Activated CD8-positive, alpha-beta memory T cell treated with anti-CD3 and anti-CD28 coated beads, Interleukin-2, amount 50 U/mL, for 1 hour (primary cell): ENCODE results near the gene BOLA3.
A peak's percentile ranks its signal among the peaks of the same experiment; 100 is the strongest.
"Not testable (repeated sequence)": the region's sequence is repeated elsewhere in the genome, so short reads cannot be mapped to it uniquely, and the experiment has no call there.

Experiments
- DNase-seq: peaks from one replicate; pipeline ENCODE4 v3.0.0-alpha.2; 2020; ENCODE audit errors: extremely low read depth

Gene BOLA3

GRCh38 chr2:74149247-74149525, 1.5 kb upstream of the BOLA3 start:
- DNase-seq, result no peak

DNA sequence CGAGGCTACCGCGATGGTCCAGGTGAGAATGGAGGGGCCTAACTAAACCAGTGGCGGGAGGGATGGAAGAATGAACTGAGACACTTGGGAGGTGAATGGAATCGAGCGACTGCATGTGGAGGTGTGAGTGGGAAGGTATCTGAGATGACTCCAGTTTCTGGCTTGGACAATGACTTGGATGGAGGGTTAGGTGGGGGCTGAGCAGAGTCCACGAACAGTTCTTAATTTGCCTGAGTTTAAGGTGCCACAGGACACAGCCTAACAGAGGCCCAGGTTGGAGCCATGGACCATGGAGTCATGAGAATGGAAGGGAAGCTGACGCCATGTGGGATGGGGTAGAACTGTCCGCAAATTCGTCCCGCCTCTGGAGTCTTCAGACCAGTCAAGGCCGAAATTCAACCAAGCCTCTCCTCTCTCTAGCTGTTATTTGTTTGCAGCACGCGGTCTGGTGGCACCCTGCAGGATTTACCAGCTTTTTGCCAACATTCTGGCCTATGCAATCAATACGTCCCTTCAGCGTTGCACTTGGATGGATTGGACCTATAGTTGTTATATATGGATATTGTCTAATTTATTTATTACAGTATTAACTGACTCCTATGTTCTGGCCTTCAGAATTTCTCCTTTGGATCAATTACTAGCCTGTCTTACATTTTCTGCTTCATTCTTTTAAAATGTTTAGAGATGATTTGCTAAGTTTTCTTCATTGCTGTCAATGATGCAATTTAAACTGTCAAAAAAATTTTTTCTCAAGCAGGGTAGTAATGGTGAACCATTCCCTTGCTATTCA, 940 bp upstream of the BOLA3 start:
- DNase-seq, result no peak

DNA sequence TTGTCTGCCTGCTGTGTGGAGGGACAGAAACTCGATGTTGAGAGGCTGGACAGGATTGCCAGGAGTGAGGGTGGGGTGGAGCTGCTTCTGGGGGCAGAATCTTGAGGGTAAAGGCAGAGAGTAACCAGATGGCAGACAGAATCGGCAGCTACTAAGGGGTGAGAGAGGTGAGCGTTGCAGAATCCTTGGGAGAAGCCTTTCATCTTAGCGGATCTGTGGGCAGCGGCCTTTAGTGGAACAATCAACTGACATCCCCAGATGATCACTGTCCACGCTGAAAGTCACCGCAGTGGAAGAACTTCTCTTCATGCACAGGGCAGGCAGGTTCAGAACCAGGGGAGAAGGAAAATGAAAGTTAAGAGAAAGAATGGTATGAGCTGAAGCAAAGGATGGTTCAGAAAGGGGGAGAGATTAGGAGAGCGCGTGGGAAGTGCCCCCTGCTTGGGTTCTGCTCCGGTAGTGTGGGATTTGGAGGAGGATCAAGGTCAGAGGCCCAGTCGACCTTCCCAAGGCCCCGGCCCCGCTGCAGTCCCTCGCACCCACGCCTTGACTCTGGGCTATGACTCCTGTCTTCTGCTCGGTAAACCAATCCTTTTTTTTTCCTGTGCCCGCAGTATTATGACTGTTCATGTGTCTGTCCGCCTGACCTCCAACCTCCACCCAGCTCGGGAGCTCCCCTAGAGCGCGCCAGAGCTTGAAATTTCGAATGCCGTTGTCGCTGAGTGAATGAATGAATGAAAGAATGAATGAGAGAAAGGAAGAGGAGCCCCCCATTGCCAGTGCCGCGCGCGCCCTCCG, 584 bp downstream of the BOLA3 start:
- DNase-seq, result no peak

GRCh38 chr2:74142340-74142739, 5.4 kb downstream of the BOLA3 start:
- DNase-seq, result no peak

DNA sequence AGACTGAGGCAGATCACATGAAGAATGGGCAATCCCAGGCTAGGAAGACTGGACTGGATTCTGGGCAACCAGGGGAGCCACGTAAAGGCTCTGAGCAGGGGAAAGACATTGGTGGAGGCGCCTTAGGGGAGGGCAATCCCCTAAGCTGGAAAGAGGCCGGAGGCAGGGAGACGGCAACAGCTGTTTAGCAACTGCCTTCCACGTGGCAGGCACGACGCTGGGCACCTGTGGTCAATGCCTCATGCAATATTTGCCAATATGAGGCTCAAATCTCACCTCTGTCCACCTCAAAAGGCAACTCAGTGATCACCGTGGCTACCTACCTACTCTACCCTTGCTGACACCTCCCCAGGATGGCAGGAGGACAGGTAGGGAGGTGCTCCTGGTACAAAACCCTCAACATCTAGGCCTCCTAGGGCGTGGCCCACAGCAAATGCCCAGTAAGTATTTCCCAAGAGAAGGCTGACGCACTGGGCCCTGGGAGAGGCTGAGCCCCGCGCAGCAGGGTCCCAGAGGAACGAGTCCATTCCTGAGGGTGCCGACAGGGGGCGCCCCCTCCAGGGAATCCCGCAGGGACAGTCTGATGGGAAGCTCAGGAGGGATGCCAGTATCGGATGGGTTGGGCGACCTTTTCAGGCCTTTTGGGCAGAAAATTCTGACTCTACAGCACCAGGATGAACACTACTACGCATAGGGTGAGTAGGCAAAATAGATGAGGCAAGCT, 8.9 kb downstream of the BOLA3 start:
- DNase-seq, result no peak

DNA sequence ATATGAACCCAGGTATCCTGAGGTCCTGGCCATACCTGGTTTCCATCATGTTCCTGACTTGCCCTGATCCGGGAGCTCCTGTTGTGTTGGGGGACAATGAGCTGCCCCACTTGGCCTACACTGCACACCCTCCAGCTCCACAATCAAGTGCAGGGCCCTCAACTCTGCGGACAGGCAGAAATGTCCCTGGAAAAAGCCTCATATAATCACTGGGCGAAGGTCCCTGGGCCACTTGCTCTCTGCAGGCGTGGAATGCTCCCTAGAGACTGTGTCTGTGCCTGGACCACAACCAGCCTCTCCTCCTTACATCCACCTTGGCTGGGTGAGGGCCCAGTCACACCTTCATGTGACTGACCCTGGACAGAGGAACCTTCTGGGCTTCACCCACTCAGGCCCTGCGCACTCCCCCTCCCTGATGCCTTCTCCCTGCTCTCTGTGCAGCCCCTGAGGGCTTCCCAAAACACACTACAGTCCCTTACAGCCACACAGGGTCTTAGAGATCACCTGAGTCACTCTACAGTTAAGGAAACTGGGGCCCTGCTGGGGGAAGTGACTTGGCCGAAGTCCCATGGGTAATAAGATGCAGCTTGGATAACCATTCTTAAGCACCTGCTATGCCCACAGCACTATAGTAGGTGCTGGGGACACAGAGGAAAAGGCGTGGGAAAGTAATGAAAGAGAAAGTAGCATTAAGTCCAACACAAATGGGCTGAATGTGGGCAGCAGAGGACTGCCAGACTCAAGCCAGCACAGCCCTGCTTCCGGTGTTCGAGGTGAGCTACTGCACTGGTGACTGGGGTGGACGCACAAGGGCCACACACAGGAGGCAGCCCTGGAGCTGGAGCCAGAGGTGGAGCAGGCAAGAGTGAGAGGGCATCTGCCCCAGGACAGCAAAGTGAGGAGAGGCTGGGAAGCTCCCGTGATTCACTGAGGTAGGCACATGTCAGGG, 9.8 kb downstream of the BOLA3 start:
- DNase-seq, result no peak

DNA sequence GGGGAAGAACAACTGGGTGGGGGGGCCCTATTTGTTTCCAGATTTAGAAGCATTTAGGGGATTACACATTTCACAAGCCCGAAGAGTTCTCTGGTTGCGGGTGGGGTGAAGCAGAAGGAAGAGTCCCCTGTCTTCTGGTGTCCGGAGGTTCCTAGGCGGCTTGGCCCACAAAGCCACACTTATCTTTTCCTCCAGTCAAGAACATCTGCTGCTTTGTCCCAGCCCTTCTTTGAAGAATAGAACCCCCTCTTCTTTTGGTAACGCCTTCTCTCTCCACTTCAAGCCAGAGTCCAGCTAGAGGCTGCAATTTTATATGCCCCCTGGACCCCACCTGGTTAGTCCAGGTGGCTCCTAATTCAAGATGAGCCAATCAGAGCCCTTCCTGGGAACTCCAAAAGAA, 15.8 kb downstream of the BOLA3 start:
- no peak for DNase-seq

- DNase-seq, result no peak
These were observed 17.3 kb downstream of the BOLA3 start for GRCh38 chr2:74130211-74130995.

- no peak for DNase-seq
These were observed 19.5 kb downstream of the BOLA3 start for GRCh38 chr2:74128206-74128605.

DNA sequence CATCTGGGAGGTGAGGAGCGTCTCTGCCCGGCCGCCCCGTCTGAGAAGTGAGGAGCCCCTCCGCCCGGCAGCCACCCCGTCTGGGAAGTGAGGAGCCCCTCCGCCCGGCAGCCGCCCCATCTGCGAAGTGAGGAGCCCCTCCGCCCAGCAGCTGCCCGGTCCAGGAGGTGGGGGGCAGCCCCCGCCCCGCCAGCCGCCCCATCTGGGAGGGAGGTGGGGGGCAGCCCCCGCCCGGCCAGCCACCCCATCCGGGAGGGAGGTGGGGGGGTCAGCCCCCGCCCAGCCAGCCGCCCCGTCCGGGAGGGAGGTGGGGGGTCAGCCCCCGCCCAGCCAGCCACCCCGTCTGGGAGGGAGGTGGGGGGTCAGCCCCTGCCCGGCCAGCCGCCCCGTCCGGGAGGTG, 23.8 kb downstream of the BOLA3 start:
- DNase-seq, result not testable (repeated sequence)

- not testable (repeated sequence) for DNase-seq
These were observed 25.9 kb downstream of the BOLA3 start for GRCh38 chr2:74121846-74122245.

DNA sequence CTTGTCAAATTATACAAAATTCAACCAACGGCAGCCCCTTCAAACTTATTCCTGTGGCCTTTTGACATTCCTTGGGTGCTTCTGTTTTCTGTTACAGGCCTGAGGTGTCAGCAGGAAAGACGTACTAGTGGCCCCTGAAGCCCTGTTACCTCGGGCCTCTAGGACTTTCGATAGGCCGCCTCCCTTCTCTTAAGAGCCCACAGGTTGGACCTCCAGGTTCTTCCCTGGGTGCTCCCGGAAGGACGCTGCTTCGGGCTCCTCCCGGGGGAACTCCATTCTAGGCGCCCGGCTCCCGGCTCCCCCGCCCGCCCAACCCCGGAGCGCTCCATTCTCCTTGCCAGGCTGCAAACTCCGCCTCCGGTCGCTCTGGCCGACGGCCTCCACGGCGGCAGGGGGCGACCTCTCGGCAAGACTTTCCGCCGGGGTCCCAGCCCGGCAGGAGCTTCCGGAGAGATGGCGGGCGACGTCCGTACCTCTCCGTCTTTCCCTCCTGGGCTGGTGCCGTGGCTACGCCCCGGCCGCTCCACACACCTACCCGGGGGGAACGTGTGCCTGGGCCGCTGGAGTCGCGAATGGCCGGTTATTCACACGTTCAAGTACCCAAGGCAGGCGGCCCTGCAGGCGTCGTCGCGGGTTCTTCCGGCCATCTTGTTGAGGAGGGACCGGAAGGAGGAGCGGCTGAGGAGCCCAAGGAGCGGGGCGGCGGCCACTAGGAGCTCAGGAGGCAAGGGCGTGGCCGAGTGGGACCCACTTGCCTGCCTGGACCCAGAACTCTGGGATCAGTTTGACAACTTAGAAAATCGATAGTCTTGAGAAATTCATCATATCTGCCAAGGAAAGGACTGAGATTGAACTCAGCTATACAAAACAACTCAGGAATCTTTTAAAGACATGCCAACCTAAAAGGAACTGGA, 27.5 kb downstream of the BOLA3 start:
- peak; percentile 42 for DNase-seq

GRCh38 chr2:74119339-74119738, 28.4 kb downstream of the BOLA3 start:
- DNase-seq, result no peak

GRCh38 chr2:74111380-74111779, 36.3 kb downstream of the BOLA3 start:
- no peak for DNase-seq

DNA sequence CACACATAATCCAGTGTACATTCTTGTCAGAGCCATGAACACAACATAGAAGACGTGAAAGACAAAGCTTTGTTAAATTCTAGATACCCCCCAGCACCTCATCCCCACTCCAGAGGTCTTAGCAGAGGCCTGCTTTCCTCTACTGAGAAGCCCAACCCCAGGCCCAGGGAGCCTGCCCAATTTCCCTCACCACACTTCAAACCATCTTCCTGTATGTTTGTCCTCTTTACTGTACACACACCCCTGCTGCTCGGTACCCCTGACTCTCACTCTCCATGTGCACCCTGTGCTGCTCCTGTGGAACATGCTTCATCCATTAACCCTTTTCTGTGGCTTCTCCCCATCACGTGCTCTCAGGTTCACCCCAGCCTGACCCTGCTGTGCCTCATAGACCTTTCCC, 37.2 kb downstream of the BOLA3 start:
- no peak for DNase-seq

DNA sequence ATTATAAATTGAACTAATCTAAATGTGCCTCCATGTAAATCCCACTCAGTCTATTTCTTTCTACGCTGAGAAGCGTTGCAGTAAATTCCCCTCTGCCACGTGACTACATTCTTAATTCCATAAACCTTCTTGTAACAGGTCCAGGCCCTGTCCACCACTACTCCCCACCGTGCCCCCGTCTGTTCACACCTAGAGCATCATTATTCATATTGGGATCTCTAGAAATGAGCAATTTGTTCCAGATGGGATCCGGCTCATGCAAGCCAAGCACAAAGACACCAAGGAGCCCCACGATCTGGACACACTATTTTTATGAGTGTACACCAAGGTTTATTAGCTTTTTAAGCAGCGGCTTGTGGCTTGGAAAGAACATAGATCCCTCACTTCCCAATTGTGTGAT, 38.2 kb downstream of the BOLA3 start:
- DNase-seq, result no peak

- no peak for DNase-seq
These were observed 40.6 kb downstream of the BOLA3 start for GRCh38 chr2:74107071-74107470.

DNA sequence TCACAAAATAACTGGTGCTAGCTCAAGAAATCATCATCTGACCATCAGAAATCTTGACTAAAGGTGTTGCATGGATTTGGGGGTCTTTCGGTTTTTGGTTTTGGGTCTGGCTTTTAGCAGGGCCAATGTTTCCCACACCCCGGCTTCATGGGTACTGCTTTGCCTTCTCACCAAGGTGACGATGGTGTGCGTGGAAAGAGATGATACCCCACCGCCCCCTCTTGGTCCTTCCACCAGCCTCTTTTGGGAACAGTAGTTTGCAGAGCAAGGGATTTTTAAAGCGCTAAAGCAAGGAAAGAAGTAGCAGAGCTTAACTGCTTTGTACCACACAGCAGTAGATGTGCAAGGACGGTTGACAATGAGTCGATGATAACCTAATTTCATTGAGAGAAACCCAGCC, 42.3 kb downstream of the BOLA3 start:
- no peak for DNase-seq

DNA sequence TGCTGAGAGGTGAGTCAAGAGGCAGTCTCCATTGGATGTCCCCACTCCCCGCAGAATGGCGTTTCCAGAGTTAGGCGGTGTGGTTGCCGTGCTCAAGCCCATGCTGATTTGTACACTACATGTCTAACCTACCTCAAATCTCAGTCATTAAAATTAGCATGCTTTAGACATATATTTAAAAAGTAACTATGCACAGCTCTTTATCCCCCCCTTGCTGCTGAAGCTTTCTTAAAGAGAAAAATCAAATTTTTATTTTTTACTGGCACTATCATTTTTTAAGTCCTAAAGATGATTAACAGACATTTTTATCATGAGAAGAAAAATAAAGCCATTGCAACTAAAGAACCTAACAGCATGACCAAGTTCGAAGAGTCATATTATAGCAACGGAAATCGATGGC, 42.9 kb downstream of the BOLA3 start:
- DNase-seq, result no peak

- DNase-seq, result no peak
These were observed 43.9 kb downstream of the BOLA3 start for GRCh38 chr2:74103763-74104162.
